GM23338 (cell line): ENCODE measurements around the gene RPH3AL.

ENCODE experiments used
- CTCF ChIP-seq, 2 experiments: fragments of 200-600 bp in 1 of 2; sonication (generic) in 1 of 2; conservative IDR thresholded peaks; 2 replicates each; pipeline versions ENCODE4 v1.5.1 to v1.6.1; 2016 to 2017; ENCODE audit warnings: antibody characterized with exemption in 2 of 2, low read depth in 2 of 2, mild to moderate bottlenecking in 2 of 2, moderate library complexity in 1 of 2
- EZH2 ChIP-seq: fragments of 200-600 bp; sonication (generic); IDR thresholded peaks from one replicate; pipeline ENCODE4 v1.8.0; 2017; ENCODE audit warnings: antibody characterized with exemption, mild to moderate bottlenecking, low read depth; ENCODE audit not compliant: unreplicated experiment

DNA sequence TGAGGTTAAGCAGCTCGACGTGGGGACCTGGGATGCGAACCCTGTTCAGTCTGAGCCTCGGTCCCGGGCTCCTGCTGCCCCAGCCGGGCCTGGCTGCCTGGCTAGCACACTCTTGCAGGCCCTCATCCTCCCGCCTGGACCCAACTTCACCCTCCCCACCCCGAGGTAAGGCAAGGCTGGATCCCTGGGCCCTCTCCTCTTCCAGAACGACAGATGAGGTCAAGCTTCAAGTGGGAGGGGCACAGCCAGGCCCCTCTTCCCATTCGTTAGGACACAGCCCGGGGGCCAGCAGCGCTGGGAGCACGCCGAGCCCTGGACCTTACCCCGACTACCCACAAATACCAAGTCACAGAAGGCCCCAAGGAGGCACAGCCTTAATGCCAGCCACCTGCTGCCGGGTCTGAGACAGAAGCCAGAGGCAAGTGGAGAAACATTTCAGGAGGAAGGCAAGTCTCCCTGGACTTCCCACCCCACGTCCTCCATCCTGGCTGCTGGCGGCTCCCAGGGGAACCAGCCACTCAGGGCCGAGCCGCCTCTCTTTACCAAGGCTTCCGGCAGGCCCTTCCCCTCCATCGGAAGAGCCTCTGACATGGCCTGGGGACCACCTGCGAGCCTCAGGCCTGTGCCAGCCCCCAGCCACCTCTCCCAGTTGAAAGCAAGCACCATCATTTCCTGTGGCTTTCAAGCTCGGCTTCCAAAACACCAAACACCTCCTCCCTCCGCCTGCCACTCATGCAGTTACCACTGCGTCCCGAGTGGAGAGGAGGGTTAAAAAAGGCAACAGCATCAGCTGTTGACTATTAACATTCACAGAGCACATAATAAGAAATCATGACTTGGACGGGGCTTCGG lies 59.9 kb downstream of the RPH3AL start:
- TF ChIP-seq CTCF (conservative IDR thresholded peaks at IDR 0.05; ENCODE audit: low read depth in 2 of 2) (no peak), EZH2 (no peak)
